LHCN-M2 (cell line): Measurements from ENCODE around the gene SLC38A8. TPM values are rescaled to one million over a fixed set of nuclear protein-coding genes. Genes with fewer than 3 reads are reported as not detected.

ENCODE experiments used
- DNase-seq: peaks from one replicate; pipeline ENCODE4 v3.0.0-alpha.2; 2012; ENCODE audit warnings: low read depth
- polyA plus RNA-seq: library from polyadenylated mRNA; unstranded; fragments of >200 nt; gene quantifications from one replicate; pipeline ENCODE4 v1.2.1, GENCODE V29; 2012; ENCODE audit warnings: missing spikeins
- total RNA-seq: library from RNA; depleted of rRNA; stranded (reverse); fragments of >200 nt; gene quantifications from 2 replicates; pipeline ENCODE4 v1.2.3, GENCODE V29; 2014; rRNA removed

The SLC38A8 gene
- total RNA-seq: not detected in 2 replicates
- polyA plus RNA-seq: not detected

- DNase-seq: no peak
Measured at GRCh38 chr16:84042308-84042878, at the start of gene SLC38A8. Gene SLC38A8 (minus strand): TSS chr16:84042795. CDS start chr16:84042157, 638 bp downstream.

GRCh38 chr16:84091460-84091859, 48.9 kb upstream of the SLC38A8 start:
- DNase-seq: no peak

- no peak for DNase-seq
Measured at GRCh38 chr16:84090211-84090610, 47.6 kb upstream of the SLC38A8 start.

- DNase-seq: no peak
Measured at GRCh38 chr16:84088695-84089395, 46.2 kb upstream of the SLC38A8 start.

GRCh38 chr16:84087466-84088151, 45.0 kb upstream of the SLC38A8 start:
- DNase-seq: no peak

- DNase-seq: no peak
Measured at GRCh38 chr16:84087001-84087400, 44.4 kb upstream of the SLC38A8 start.

GRCh38 chr16:84086341-84086740, 43.7 kb upstream of the SLC38A8 start:
- no peak for DNase-seq

GRCh38 chr16:84085773-84086172, 43.2 kb upstream of the SLC38A8 start:
- no peak for DNase-seq

- DNase-seq: no peak
Measured at GRCh38 chr16:84085271-84085667, 42.7 kb upstream of the SLC38A8 start.

- DNase-seq: peak; percentile 33
Measured at GRCh38 chr16:84084570-84085270, 42.1 kb upstream of the SLC38A8 start.

- no peak for DNase-seq
Measured at GRCh38 chr16:84082835-84083569, 40.4 kb upstream of the SLC38A8 start.

GRCh38 chr16:84082110-84082509, 39.5 kb upstream of the SLC38A8 start:
- no peak for DNase-seq

GRCh38 chr16:84081446-84081989, 38.9 kb upstream of the SLC38A8 start:
- DNase-seq: no peak

- no peak for DNase-seq
Measured at GRCh38 chr16:84080813-84081212, 38.2 kb upstream of the SLC38A8 start.

- peak; percentile 11 for DNase-seq
Measured at GRCh38 chr16:84080378-84080777, 37.8 kb upstream of the SLC38A8 start.

GRCh38 chr16:84079664-84080063, 37.1 kb upstream of the SLC38A8 start:
- no peak for DNase-seq

GRCh38 chr16:84075376-84075775, 32.8 kb upstream of the SLC38A8 start:
- no peak for DNase-seq

- DNase-seq: no peak
Measured at GRCh38 chr16:84074721-84075120, 32.1 kb upstream of the SLC38A8 start.

- peak; percentile 80 for DNase-seq
Measured at GRCh38 chr16:84072014-84072413, 29.4 kb upstream of the SLC38A8 start.

- no peak for DNase-seq
Measured at GRCh38 chr16:84071121-84071520, 28.5 kb upstream of the SLC38A8 start.

GRCh38 chr16:84069540-84069939, 26.9 kb upstream of the SLC38A8 start:
- DNase-seq: no peak
